Coronary artery (tissue), 2 donors: ENCODE data around the gene SLC4A3.
A peak's percentile ranks its signal among the peaks of the same experiment; 100 is the strongest.

Experiments used
- DNase-seq: peaks from one replicate; pipeline ENCODE4 v3.0.0-alpha.2; 2017; ENCODE audit warnings: low spot score
- H3K27ac ChIP-seq, 2 donors: fragments of 200-600 bp; sonication (generic); one replicate each; pipeline ENCODE4 v1.5.1; 2016 to 2019
- H3K4me3 ChIP-seq: fragments of 200-600 bp; sonication (generic); 2 replicates; pipeline ENCODE4 v1.5.1; 2016; ENCODE audit warnings: mild to moderate bottlenecking, moderate library complexity
- CTCF ChIP-seq: fragments of 200-600 bp; sonication (generic); IDR thresholded peaks from one replicate; pipeline ENCODE4 v1.5.1; 2019; ENCODE audit warnings: antibody characterized with exemption

The SLC4A3 gene

DNA sequence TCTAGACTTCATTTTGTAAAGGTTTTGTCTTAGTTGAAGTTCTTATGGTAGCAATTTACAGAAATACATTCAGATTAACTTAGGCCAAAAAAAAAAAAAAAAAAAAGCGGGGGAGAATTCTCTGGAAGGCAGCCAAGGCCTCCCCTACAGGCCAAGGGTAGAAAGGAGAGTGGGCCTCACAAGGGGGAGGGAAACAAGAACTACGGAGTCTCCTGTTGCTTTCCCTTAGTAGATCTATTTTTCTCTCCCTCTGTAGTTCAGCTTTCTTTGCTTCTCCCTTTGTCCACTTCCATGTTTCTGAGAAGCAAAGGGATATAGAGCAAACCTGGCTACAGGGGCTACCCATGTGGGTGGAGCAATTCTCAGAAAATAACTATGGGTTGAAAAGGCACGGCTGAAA lies 32.2 kb upstream of the SLC4A3 start:
- Histone ChIP-seq H3K4me3 (no peak overlapping the region), H3K27ac (no peak overlapping the region)
- TF ChIP-seq CTCF, result no peak
- no peak for DNase-seq

- DNase-seq, result no peak
- Histone ChIP-seq H3K4me3 (peak overlapping the region; percentile 83), H3K27ac (peak overlapping the region; percentile 90 to 94)
- no peak for TF ChIP-seq CTCF
Measured at GRCh38 chr2:219596954-219597551, 30.4 kb upstream of the SLC4A3 start.

- Histone ChIP-seq H3K4me3 (peak within 1 kb of the TSS; percentile 83), H3K27ac (peak within 1 kb of the TSS; percentile 90 to 94)
- peak; percentile 99 for DNase-seq
- no peak for TF ChIP-seq CTCF
Measured at GRCh38 chr2:219597552-219598307, 29.7 kb upstream of the SLC4A3 start, which contains the start of gene STK11IP. TSS of gene STK11IP (plus strand) at chr2:219597857. CDS start at chr2:219598120, 263 bp downstream.

GRCh38 chr2:219598308-219599078 lies 28.9 kb upstream of the SLC4A3 start:
- peak overlapping the region; percentile 90 to 94 for H3K27ac ChIP-seq
- no peak for TF ChIP-seq CTCF
- no peak for DNase-seq

DNA sequence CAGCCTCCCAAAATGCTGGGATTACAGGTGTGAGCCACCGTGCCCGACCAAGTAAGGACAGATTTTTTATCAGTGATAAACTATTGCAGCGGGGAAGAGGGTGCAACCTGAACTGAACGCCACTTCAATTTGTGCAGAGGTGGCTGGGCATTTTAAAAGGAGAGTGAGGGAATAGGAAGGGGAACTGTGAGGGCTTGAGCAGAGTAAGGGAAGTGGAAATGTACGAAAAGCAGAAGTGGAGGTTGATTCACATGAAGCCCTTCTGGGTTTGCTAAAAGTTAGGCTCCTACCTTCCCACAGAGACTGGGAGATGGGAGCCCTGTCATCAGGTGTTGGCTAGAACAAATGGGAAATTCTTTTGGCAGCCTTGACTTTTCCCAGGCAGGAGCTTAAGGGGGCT lies 23.7 kb upstream of the SLC4A3 start:
- no peak for DNase-seq
- Histone ChIP-seq H3K4me3 (no peak overlapping the region), H3K27ac (no peak overlapping the region)
- TF ChIP-seq CTCF, result no peak

More at GRCh38 chr2:219598308-219599078, 28.9 kb upstream of the SLC4A3 start:
- peak overlapping the region; percentile 83 for H3K4me3 ChIP-seq

GRCh38 chr2:219605607-219605954 lies 21.8 kb upstream of the SLC4A3 start:
- no peak for TF ChIP-seq CTCF
- Histone ChIP-seq H3K4me3 (no peak overlapping the region), H3K27ac (peak overlapping the region in 1 of 2 donors; percentile 22)
- DNase-seq, result no peak
